Effector memory CD8-positive, alpha-beta T cell (primary cell): ENCODE results near the gene SPSB2.

Experiments
- ATAC-seq: fragments of 150-1000 bp; cut with Tn5 transposase; replicated peaks from 2 replicates; pipeline ENCODE4 v1.10.0; 2021; ENCODE audit warnings: mild to moderate bottlenecking, moderate library complexity
- DNase-seq, 3 experiments: peaks; one replicate each; pipeline ENCODE4 v3.0.0; 2021
- H3K27ac Mint-ChIP-seq, 2 donors: one replicate each; pipeline ENCODE4 v1.8.0; 2022; ENCODE audit warnings: mild to moderate bottlenecking in 2 of 2, mixed read lengths in 2 of 2, moderate library complexity in 2 of 2
- H3K27me3 Mint-ChIP-seq, 2 donors: one replicate each; pipeline ENCODE4 v1.8.0; 2022; ENCODE audit warnings: mixed read lengths in 2 of 2
- H3K36me3 Mint-ChIP-seq: one replicate; pipeline ENCODE4 v1.8.0; 2022; ENCODE audit warnings: mild to moderate bottlenecking, moderate library complexity, mixed read lengths; ENCODE audit not compliant: insufficient read depth
- H3K4me1 Mint-ChIP-seq, 2 donors: one replicate each; pipeline ENCODE4 v1.8.0; 2022; ENCODE audit warnings: low read depth in 2 of 2, mixed read lengths in 2 of 2
- H3K4me3 Mint-ChIP-seq, 2 donors: one replicate each; pipeline ENCODE4 v1.8.0; 2022; ENCODE audit warnings: mild to moderate bottlenecking in 2 of 2, mixed read lengths in 2 of 2, moderate library complexity in 2 of 2
- H3K9me3 Mint-ChIP-seq, 2 donors: one replicate each; pipeline ENCODE4 v1.8.0; 2022; ENCODE audit warnings: mixed read lengths in 2 of 2

The SPSB2 gene

GRCh38 chr12:6860942-6861341, 12.2 kb downstream of the SPSB2 start:
- Mint-ChIP-seq H3K27ac (no peak overlapping the region), H3K4me3 (no peak overlapping the region), H3K36me3 (peaks cover 39% of the 10 kb centered on the region), H3K27me3 (no peaks in the 10 kb centered on the region), H3K4me1 (peaks cover 0 to 3% of the 10 kb centered on the region in 2 donors), H3K9me3 (no peaks in the 10 kb centered on the region)
- DNase-seq, result no peak
- no peak for ATAC-seq

GRCh38 chr12:6860116-6860515, 13.0 kb downstream of the SPSB2 start:
- Mint-ChIP-seq H3K36me3 (peaks cover 42% of the 10 kb centered on the region), H3K4me3 (no peak overlapping the region), H3K4me1 (peaks cover 0 to 3% of the 10 kb centered on the region in 2 donors), H3K27me3 (no peaks in the 10 kb centered on the region), H3K27ac (no peak overlapping the region), H3K9me3 (no peaks in the 10 kb centered on the region)
- ATAC-seq (no peak), DNase-seq (no peak)

- Mint-ChIP-seq H3K4me3 (no peak overlapping the region), H3K4me1 (peaks cover 4 to 7% of the 10 kb centered on the region in 2 donors), H3K27ac (no peak overlapping the region), H3K36me3 (peaks cover 42% of the 10 kb centered on the region), H3K9me3 (no peaks in the 10 kb centered on the region), H3K27me3 (no peaks in the 10 kb centered on the region)
- ATAC-seq, result no peak
- no peak for DNase-seq
These were observed 14.3 kb downstream of the SPSB2 start for GRCh38 chr12:6858799-6859198.

GRCh38 chr12:6855322-6855721, 17.8 kb downstream of the SPSB2 start:
- no peak for DNase-seq
- H3K9me3 Mint-ChIP-seq, result no peaks in the 10 kb centered on the region
- ATAC-seq, result no peak
- H3K4me3 Mint-ChIP-seq, result no peak overlapping the region
- no peaks in the 10 kb centered on the region for H3K27me3 Mint-ChIP-seq
- peaks cover 21 to 22% of the 10 kb centered on the region in 2 donors for H3K4me1 Mint-ChIP-seq
- peaks cover 46% of the 10 kb centered on the region for H3K36me3 Mint-ChIP-seq
- H3K27ac Mint-ChIP-seq, result no peak overlapping the region

GRCh38 chr12:6854036-6854435, 19.1 kb downstream of the SPSB2 start:
- peaks cover 44% of the 10 kb centered on the region for H3K36me3 Mint-ChIP-seq
- H3K27me3 Mint-ChIP-seq, result no peaks in the 10 kb centered on the region
- peak overlapping the region; percentile 41 to 73 for H3K27ac Mint-ChIP-seq
- DNase-seq (no peak), ATAC-seq (no peak)
- H3K4me1 Mint-ChIP-seq, result peaks cover 23 to 24% of the 10 kb centered on the region in 2 donors
- H3K9me3 Mint-ChIP-seq, result no peaks in the 10 kb centered on the region
- H3K4me3 Mint-ChIP-seq, result peak overlapping the region; percentile 85 to 86

- Mint-ChIP-seq H3K9me3 (no peaks in the 10 kb centered on the region), H3K4me1 (peaks cover 23 to 24% of the 10 kb centered on the region in 2 donors), H3K27me3 (no peaks in the 10 kb centered on the region), H3K36me3 (peaks cover 44% of the 10 kb centered on the region), H3K27ac (peak overlapping the region; percentile 41 to 99), H3K4me3 (peak overlapping the region; percentile 85 to 86)
- no peak for ATAC-seq
- DNase-seq, result no peak
These were observed 19.5 kb downstream of the SPSB2 start for GRCh38 chr12:6853626-6854025.

GRCh38 chr12:6852651-6853354, 20.3 kb downstream of the SPSB2 start:
- no peak for ATAC-seq
- Mint-ChIP-seq H3K4me3 (peak overlapping the region; percentile 85 to 86), H3K36me3 (peaks cover 42% of the 10 kb centered on the region), H3K27me3 (no peaks in the 10 kb centered on the region), H3K27ac (peak overlapping the region; percentile 96 to 99), H3K9me3 (no peaks in the 10 kb centered on the region), H3K4me1 (peaks cover 23 to 24% of the 10 kb centered on the region in 2 donors)
- DNase-seq, result peak in 2 of 3 experiments; percentile 22 to 25

GRCh38 chr12:6851921-6852650, 21.0 kb downstream of the SPSB2 start, which contains the start of gene USP5:
Gene USP5 (plus strand): TSS chr12:6852150. CDS start chr12:6852180, 30 bp downstream.
- ATAC-seq (peak; percentile 77), DNase-seq (peak; percentile 96 to 98 (median 96))
- H3K4me3 Mint-ChIP-seq, result peak within 1 kb of the TSS; percentile 85 to 86
- H3K4me1 Mint-ChIP-seq, result peaks cover 20 to 24% of the 10 kb centered on the region in 2 donors
- peak within 1 kb of the TSS; percentile 96 to 99 for H3K27ac Mint-ChIP-seq
- H3K9me3 Mint-ChIP-seq, result no peaks in the 10 kb centered on the region
- H3K27me3 Mint-ChIP-seq, result no peaks in the 10 kb centered on the region
- peaks cover 36% of the 10 kb centered on the region for H3K36me3 Mint-ChIP-seq

GRCh38 chr12:6851153-6851920, 21.8 kb downstream of the SPSB2 start, which contains the start of gene CDCA3:
Gene CDCA3 (minus strand): TSS chr12:6851286. CDS start chr12:6850952, 334 bp downstream.
- DNase-seq (peak; percentile 88 to 92 (median 89)), ATAC-seq (peak; percentile 56)
- no peaks in the 10 kb centered on the region for H3K9me3 Mint-ChIP-seq
- no peaks in the 10 kb centered on the region for H3K27me3 Mint-ChIP-seq
- peaks cover 30% of the 10 kb centered on the region for H3K36me3 Mint-ChIP-seq
- peaks cover 20 to 24% of the 10 kb centered on the region in 2 donors for H3K4me1 Mint-ChIP-seq
- peak within 1 kb of the TSS; percentile 96 to 99 for H3K27ac Mint-ChIP-seq
- peak within 1 kb of the TSS; percentile 85 to 86 for H3K4me3 Mint-ChIP-seq

GRCh38 chr12:6850796-6851152, 22.3 kb downstream of the SPSB2 start:
- peak overlapping the region; percentile 96 to 99 for H3K27ac Mint-ChIP-seq
- peak overlapping the region; percentile 85 to 86 for H3K4me3 Mint-ChIP-seq
- no peaks in the 10 kb centered on the region for H3K9me3 Mint-ChIP-seq
- peaks cover 28% of the 10 kb centered on the region for H3K36me3 Mint-ChIP-seq
- H3K4me1 Mint-ChIP-seq, result peaks cover 20 to 24% of the 10 kb centered on the region in 2 donors
- no peak for ATAC-seq
- H3K27me3 Mint-ChIP-seq, result no peaks in the 10 kb centered on the region
- DNase-seq, result no peak

- H3K36me3 Mint-ChIP-seq, result peaks cover 26% of the 10 kb centered on the region
These were observed 23.0 kb downstream of the SPSB2 start for GRCh38 chr12:6849976-6850560.

GRCh38 chr12:6849427-6849826, 23.7 kb downstream of the SPSB2 start:
- peaks cover 26% of the 10 kb centered on the region for H3K36me3 Mint-ChIP-seq
- H3K4me1 Mint-ChIP-seq, result peaks cover 20 to 24% of the 10 kb centered on the region in 2 donors
- H3K27ac Mint-ChIP-seq, result peak overlapping the region in 1 of 2 donors; percentile 5
- no peak overlapping the region for H3K4me3 Mint-ChIP-seq
- no peak for ATAC-seq
- H3K9me3 Mint-ChIP-seq, result no peaks in the 10 kb centered on the region
- no peaks in the 10 kb centered on the region for H3K27me3 Mint-ChIP-seq
- no peak for DNase-seq

More at GRCh38 chr12:6849976-6850560, 23.0 kb downstream of the SPSB2 start:
- ATAC-seq, result no peak
- no peaks in the 10 kb centered on the region for H3K27me3 Mint-ChIP-seq
- peak overlapping the region in 1 of 2 donors; percentile 66 for H3K27ac Mint-ChIP-seq
- peaks cover 20 to 24% of the 10 kb centered on the region in 2 donors for H3K4me1 Mint-ChIP-seq
- DNase-seq, result no peak
- H3K9me3 Mint-ChIP-seq, result no peaks in the 10 kb centered on the region
- peak overlapping the region; percentile 37 to 85 for H3K4me3 Mint-ChIP-seq

GRCh38 chr12:6847676-6848075, 25.4 kb downstream of the SPSB2 start:
- Mint-ChIP-seq H3K9me3 (no peaks in the 10 kb centered on the region), H3K27me3 (no peaks in the 10 kb centered on the region), H3K4me1 (peaks cover 12 to 13% of the 10 kb centered on the region in 2 donors), H3K36me3 (peaks cover 26% of the 10 kb centered on the region), H3K27ac (no peak overlapping the region), H3K4me3 (no peak overlapping the region)
- ATAC-seq (no peak), DNase-seq (no peak)
